HFF-Myc (cell line): Measurements from ENCODE around the gene ENPP7.
"Not testable (repeated sequence)": the region's sequence is repeated elsewhere in the genome, so short reads cannot be mapped to it uniquely, and the experiment has no call there.

Experiments
- DNase-seq: peaks from one replicate; pipeline ENCODE4 v3.0.0-alpha.2; 2011; ENCODE audit warnings: low read depth; ENCODE audit errors: extremely low read depth
- H3K4me3 ChIP-seq: replicated peaks from 2 replicates; pipeline ENCODE4 v1.5.1; 2011; ENCODE audit warnings: low read depth, mild to moderate bottlenecking, control low read depth, low read length
- CTCF ChIP-seq: IDR thresholded peaks from 2 replicates; pipeline ENCODE4 v1.5.1; 2012; ENCODE audit warnings: mild to moderate bottlenecking, low read depth, low read length, control low read depth; ENCODE audit errors: missing control alignments

Gene ENPP7

GRCh38 chr17:79771276-79771675 is 40.5 kb downstream of the ENPP7 start:
- no peak for TF ChIP-seq CTCF
- DNase-seq, result no peak
- H3K4me3 ChIP-seq, result no peak overlapping the region

GRCh38 chr17:79772726-79773125 is 42.0 kb downstream of the ENPP7 start:
- H3K4me3 ChIP-seq, DNase-seq: not testable (repeated sequence)

- DNase-seq, result no peak
- no peak for TF ChIP-seq CTCF
- H3K4me3 ChIP-seq, result no peak overlapping the region
Observed at GRCh38 chr17:79774561-79774975, 43.8 kb downstream of the ENPP7 start.

GRCh38 chr17:79775632-79776031 is 44.9 kb downstream of the ENPP7 start:
- DNase-seq, result no peak

GRCh38 chr17:79776376-79777119 is 45.8 kb downstream of the ENPP7 start:
- TF ChIP-seq CTCF, result no peak
- H3K4me3 ChIP-seq, result no peak overlapping the region
- no peak for DNase-seq

More at GRCh38 chr17:79775632-79776031, 44.9 kb downstream of the ENPP7 start:
- H3K4me3 ChIP-seq, result no peak overlapping the region
- TF ChIP-seq CTCF, result no peak

GRCh38 chr17:79777120-79777893 is 46.6 kb downstream of the ENPP7 start:
- no peak for DNase-seq
- TF ChIP-seq CTCF, result peak; percentile 26
- H3K4me3 ChIP-seq, result peak overlapping the region; percentile 41

GRCh38 chr17:79777894-79778503 is 47.3 kb downstream of the ENPP7 start, which contains the start of gene CBX2:
TSS of gene CBX2 (plus strand) at chr17:79778148. CDS start at chr17:79778236, 88 bp downstream.
- DNase-seq, result no peak
- TF ChIP-seq CTCF, result no peak
- peak within 1 kb of the TSS; percentile 61 for H3K4me3 ChIP-seq
